GM12892 (cell line): ENCODE results near the gene ANKRD24.

Source experiments
- POLR2A ChIP-seq: IDR thresholded peaks from 2 replicates; pipeline ENCODE4 v1.6.1; 2011; ENCODE audit warnings: low read depth, low read length, control low read depth
- POLR2AphosphoS5 ChIP-seq: IDR thresholded peaks from 2 replicates; pipeline ENCODE4 v1.6.1; 2011; ENCODE audit warnings: low read depth, low read length, control low read depth
- TAF1 ChIP-seq: IDR thresholded peaks from 2 replicates; pipeline ENCODE4 v1.6.1; 2011; ENCODE audit warnings: low read depth, mild to moderate bottlenecking, control low read depth, low read length, borderline replicate concordance

GRCh38 chr19:4232614-4233281 is 50.3 kb downstream of the ANKRD24 start:
- TF ChIP-seq POLR2A (no peak), POLR2AphosphoS5 (no peak), TAF1 (no peak)
